ENCODE results near the gene CHCHD10.
A peak's percentile ranks its signal among the peaks of the same experiment; 100 is the strongest.

Gene CHCHD10

GRCh38 chr22:23769321-23769965 lies 1.7 kb upstream of the CHCHD10 start:
- no peak for DNase-seq

GRCh38 chr22:23767303-23767672 lies 484 bp downstream of the CHCHD10 start:
- DNase-seq: no peak

- DNase-seq: no peak
These were observed 2.6 kb downstream of the CHCHD10 start for GRCh38 chr22:23764899-23765881.

GRCh38 chr22:23763954-23764353 lies 3.8 kb downstream of the CHCHD10 start:
- no peak for DNase-seq

- DNase-seq: peak; percentile 72 to 78
These were observed 4.2 kb downstream of the CHCHD10 start for GRCh38 chr22:23763579-23763945.

- peak in 1 of 2 experiments; percentile 49 for DNase-seq
These were observed 4.8 kb downstream of the CHCHD10 start, which contains the start of gene C22orf15 for GRCh38 chr22:23762842-23763578. Gene C22orf15, plus strand, starts transcription at chr22:23762990. Its CDS starts 317 bp downstream, at chr22:23763307.

GRCh38 chr22:23760056-23760455 lies 7.7 kb downstream of the CHCHD10 start:
- DNase-seq: no peak

GRCh38 chr22:23759566-23759965 lies 8.2 kb downstream of the CHCHD10 start:
- no peak for DNase-seq

GRCh38 chr22:23756891-23757290 lies 10.9 kb downstream of the CHCHD10 start:
- DNase-seq: no peak

GRCh38 chr22:23755711-23756110 lies 12.1 kb downstream of the CHCHD10 start:
- DNase-seq: no peak

GRCh38 chr22:23754980-23755636 lies 12.7 kb downstream of the CHCHD10 start:
- DNase-seq: no peak

- no peak for DNase-seq
These were observed 13.4 kb downstream of the CHCHD10 start, which contains the start of gene VPREB3 for GRCh38 chr22:23754220-23754919. Gene VPREB3, minus strand, starts transcription at chr22:23754425. Its CDS starts 62 bp downstream, at chr22:23754363.

- no peak for DNase-seq
These were observed 14.4 kb downstream of the CHCHD10 start for GRCh38 chr22:23753385-23753784.

- no peak for DNase-seq
These were observed 15.0 kb downstream of the CHCHD10 start for GRCh38 chr22:23752750-23753149.

- DNase-seq: no peak
These were observed 15.6 kb downstream of the CHCHD10 start for GRCh38 chr22:23752090-23752691.

GRCh38 chr22:23751441-23751996 lies 16.3 kb downstream of the CHCHD10 start:
- DNase-seq: no peak

GRCh38 chr22:23750714-23751440 lies 16.9 kb downstream of the CHCHD10 start, which contains the start of gene ZNF70:
Gene ZNF70, minus strand, starts transcription at chr22:23751112. Its CDS starts 5,972 bp downstream, at chr22:23745140.
- DNase-seq: peak; percentile 83 to 89

GRCh38 chr22:23750367-23750713 lies 17.4 kb downstream of the CHCHD10 start:
- DNase-seq: no peak

- DNase-seq: no peak
These were observed 17.9 kb downstream of the CHCHD10 start for GRCh38 chr22:23749841-23750301.

- DNase-seq: no peak
These were observed 22.0 kb downstream of the CHCHD10 start for GRCh38 chr22:23745791-23746190.

Data from activated T-cell treated with anti-CD3 and anti-CD28 coated beads, Interleukin-2, amount 50 U/mL, for 48 hours (primary cell).